ENCODE results near the gene TBC1D10A.
A peak's percentile ranks its signal among the peaks of the same experiment; 100 is the strongest.

The TBC1D10A gene

DNA sequence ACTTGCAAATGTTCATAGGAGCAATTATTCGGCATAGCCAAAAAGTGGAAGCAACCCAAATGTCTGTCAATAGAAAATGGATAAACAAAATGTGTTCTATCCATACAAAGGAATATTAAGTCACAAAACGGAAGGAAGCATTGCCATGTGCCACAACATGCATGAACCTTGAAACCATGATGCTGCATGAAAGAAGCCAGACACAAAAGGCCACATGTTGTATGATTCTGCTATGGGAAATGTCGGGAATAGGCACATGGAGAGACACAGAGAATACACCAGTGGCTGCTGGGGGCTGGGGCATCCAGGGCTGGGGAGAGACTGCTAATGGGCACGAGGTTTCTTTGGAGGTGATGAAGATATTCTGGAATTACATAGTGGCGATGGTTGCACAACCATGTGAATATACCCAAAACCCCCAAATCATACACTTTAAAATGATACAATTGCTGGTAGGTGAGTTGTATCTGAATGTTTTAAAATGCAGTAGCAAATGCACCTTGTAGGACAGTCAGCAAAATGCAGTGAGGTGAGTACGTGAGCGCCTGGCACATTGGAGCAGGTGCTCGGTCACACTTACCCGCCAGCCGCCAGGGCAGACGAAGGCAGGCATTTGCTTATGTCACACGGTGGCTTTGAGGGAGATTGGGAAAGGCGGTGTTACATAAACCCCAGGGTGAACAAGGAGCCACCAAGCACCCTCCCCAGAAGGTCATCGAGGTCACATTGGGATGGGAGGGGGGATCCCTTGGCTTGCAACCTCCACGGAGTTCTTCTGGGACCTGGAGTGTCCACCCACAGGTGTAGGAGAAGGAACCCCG, 53.8 kb downstream of the TBC1D10A start:
- no peaks in the 10 kb centered on the region for H3K27me3 ChIP-seq (replicated peaks; ENCODE audit: control insufficient read depth, insufficient read depth, low read length, poor library complexity, severe bottlenecking)
- no peaks in the 10 kb centered on the region for H3K36me3 ChIP-seq (ENCODE audit: control insufficient read depth, insufficient read depth, low read length)
- H3K4me1 ChIP-seq (ENCODE audit: control insufficient read depth, insufficient read depth, low read length, poor library complexity, severe bottlenecking), result peaks cover 16% of the 10 kb centered on the region
- no peak overlapping the region for H3K4me3 ChIP-seq (ENCODE audit: insufficient read depth, low read depth, low read length, poor library complexity, severe bottlenecking)
- no peak for DNase-seq
- no peak overlapping the region for H3K27ac ChIP-seq (ENCODE audit: insufficient read depth, low read length, poor library complexity, severe bottlenecking)
- no peaks in the 10 kb centered on the region for H3K9me3 ChIP-seq (ENCODE audit: control insufficient read depth, low read length)

- peaks cover 29% of the 10 kb centered on the region for H3K4me1 ChIP-seq (ENCODE audit: control insufficient read depth, insufficient read depth, low read length, poor library complexity, severe bottlenecking)
- no peak overlapping the region for H3K4me3 ChIP-seq (ENCODE audit: insufficient read depth, low read depth, low read length, poor library complexity, severe bottlenecking)
- no peaks in the 10 kb centered on the region for H3K9me3 ChIP-seq (ENCODE audit: control insufficient read depth, low read length)
- DNase-seq, result no peak
- H3K27ac ChIP-seq (ENCODE audit: insufficient read depth, low read length, poor library complexity, severe bottlenecking), result no peak overlapping the region
- H3K27me3 ChIP-seq (replicated peaks; ENCODE audit: control insufficient read depth, insufficient read depth, low read length, poor library complexity, severe bottlenecking), result no peaks in the 10 kb centered on the region
- no peaks in the 10 kb centered on the region for H3K36me3 ChIP-seq (ENCODE audit: control insufficient read depth, insufficient read depth, low read length)
Measured at GRCh38 chr22:30270832-30271231, 55.9 kb downstream of the TBC1D10A start.

GRCh38 chr22:30268331-30268730, 58.4 kb downstream of the TBC1D10A start:
- Histone ChIP-seq H3K4me1 (ENCODE audit: control insufficient read depth, insufficient read depth, low read length, poor library complexity, severe bottlenecking) (peaks cover 44% of the 10 kb centered on the region), H3K4me3 (ENCODE audit: insufficient read depth, low read depth, low read length, poor library complexity, severe bottlenecking) (no peak overlapping the region), H3K27me3 (replicated peaks; ENCODE audit: control insufficient read depth, insufficient read depth, low read length, poor library complexity, severe bottlenecking) (no peaks in the 10 kb centered on the region), H3K9me3 (ENCODE audit: control insufficient read depth, low read length) (no peaks in the 10 kb centered on the region), H3K36me3 (ENCODE audit: control insufficient read depth, insufficient read depth, low read length) (peaks cover 5% of the 10 kb centered on the region), H3K27ac (ENCODE audit: insufficient read depth, low read length, poor library complexity, severe bottlenecking) (peak overlapping the region; percentile 95)
- no peak for DNase-seq

DNA sequence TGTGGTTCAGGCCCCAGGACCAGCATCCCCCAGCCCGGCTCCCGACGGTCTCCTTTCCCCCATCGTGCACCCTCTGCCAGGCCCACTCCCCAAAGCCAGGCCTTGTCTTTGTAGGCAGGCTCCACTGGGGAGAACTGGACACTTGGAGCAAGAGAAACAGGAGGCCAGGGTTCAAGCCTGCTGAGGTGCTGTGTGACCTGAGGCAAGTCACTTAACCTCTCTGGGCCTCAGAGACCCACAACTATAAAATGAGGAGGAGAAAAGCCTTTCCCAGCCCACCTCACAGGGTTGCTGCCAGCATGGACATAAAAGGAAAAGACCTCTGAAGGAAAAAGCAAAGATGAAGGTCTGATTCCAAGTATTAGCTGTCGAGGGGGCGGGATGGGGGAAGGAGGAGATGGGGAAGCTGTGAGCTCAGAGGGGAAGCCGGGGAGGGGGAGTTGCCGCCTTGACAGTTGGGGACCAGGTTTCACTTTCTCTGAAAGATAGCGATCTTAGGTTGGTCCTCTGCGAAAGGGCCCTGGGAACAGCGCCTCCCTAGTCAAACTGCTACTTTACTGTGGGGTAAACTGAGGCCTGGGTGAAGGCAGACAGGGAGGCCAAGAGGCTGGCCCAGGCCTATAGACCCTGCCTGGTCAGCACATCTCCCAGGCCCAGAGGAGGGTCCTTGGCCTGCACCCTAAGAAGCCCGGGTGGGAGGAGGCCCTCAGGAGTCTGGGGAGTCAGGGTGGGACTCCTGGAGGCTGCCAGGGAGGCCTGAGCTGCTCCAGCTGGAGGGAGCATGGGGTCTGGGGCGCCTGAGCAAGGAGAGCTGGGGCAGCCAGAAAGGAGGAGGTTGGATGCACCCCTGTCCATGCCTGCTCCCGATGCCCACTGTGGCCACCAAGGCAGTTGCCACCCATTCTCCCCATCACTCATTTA, 59.1 kb downstream of the TBC1D10A start:
- H3K36me3 ChIP-seq (ENCODE audit: control insufficient read depth, insufficient read depth, low read length), result peaks cover 5% of the 10 kb centered on the region
- DNase-seq, result peak; percentile 25 to 54 (median 40)
- no peaks in the 10 kb centered on the region for H3K9me3 ChIP-seq (ENCODE audit: control insufficient read depth, low read length)
- H3K27me3 ChIP-seq (replicated peaks; ENCODE audit: control insufficient read depth, insufficient read depth, low read length, poor library complexity, severe bottlenecking), result no peaks in the 10 kb centered on the region
- peak overlapping the region; percentile 67 for H3K4me3 ChIP-seq (ENCODE audit: insufficient read depth, low read depth, low read length, poor library complexity, severe bottlenecking)
- peak overlapping the region; percentile 95 for H3K27ac ChIP-seq (ENCODE audit: insufficient read depth, low read length, poor library complexity, severe bottlenecking)
- peaks cover 51% of the 10 kb centered on the region for H3K4me1 ChIP-seq (ENCODE audit: control insufficient read depth, insufficient read depth, low read length, poor library complexity, severe bottlenecking)

DNA sequence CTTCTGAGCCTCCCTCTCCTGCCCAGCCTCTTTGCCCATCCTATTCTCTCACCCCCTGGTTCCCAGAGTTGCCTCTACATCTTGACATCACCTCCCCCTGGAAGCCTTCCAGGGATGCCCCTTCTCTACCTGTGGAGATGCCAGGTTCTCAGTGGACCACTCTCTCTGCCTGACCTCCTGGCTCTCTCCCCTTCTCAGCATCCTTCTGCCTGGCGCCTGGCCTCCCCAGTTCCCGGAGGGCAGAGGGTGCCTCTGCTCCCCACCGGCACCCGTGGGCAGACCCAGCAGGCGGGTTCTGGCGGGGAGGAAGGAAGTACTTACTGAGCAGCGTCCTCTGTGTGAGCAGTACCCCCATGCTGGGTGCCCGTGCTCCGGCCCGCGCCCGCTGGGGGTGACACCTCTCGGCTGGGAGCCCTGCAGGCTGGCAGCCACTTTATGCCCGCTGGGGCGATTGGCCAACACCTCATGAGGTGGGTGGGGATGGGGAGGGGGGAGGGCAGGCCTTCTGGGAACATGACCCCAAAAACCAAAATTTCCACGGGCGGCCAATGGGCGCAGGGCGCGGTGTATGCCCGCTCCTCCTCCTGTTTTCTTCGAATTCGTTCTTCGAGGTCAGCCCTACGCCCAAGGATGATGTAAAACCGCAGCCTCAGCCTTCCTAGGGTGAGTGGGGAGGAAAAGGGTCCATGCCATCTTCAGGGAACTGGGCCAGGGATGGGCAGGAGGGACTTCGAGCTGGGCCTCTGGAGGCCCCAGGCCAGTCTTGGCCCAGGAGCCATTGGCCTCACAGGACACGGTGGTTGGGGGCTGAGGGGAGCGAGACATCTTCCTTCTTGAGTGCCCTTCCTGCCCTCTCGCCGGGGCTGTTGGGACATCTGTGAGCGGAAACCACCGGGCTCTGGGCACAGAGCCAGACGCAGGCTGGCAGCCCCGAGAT, 60.0 kb downstream of the TBC1D10A start, which contains the start of gene OSM:
OSM (minus strand) TSS at position 407 of the 937 bp plus-strand sequence; CDS start at position 355, 52 bp downstream.
- Histone ChIP-seq H3K4me3 (ENCODE audit: insufficient read depth, low read depth, low read length, poor library complexity, severe bottlenecking) (peak within 1 kb of the TSS; percentile 67), H3K9me3 (ENCODE audit: control insufficient read depth, low read length) (no peaks in the 10 kb centered on the region), H3K27me3 (replicated peaks; ENCODE audit: control insufficient read depth, insufficient read depth, low read length, poor library complexity, severe bottlenecking) (no peaks in the 10 kb centered on the region), H3K27ac (ENCODE audit: insufficient read depth, low read length, poor library complexity, severe bottlenecking) (peak within 1 kb of the TSS; percentile 95), H3K36me3 (ENCODE audit: control insufficient read depth, insufficient read depth, low read length) (peaks cover 5% of the 10 kb centered on the region), H3K4me1 (ENCODE audit: control insufficient read depth, insufficient read depth, low read length, poor library complexity, severe bottlenecking) (peaks cover 56% of the 10 kb centered on the region)
- peak; percentile 52 to 66 (median 55) for DNase-seq

DNA sequence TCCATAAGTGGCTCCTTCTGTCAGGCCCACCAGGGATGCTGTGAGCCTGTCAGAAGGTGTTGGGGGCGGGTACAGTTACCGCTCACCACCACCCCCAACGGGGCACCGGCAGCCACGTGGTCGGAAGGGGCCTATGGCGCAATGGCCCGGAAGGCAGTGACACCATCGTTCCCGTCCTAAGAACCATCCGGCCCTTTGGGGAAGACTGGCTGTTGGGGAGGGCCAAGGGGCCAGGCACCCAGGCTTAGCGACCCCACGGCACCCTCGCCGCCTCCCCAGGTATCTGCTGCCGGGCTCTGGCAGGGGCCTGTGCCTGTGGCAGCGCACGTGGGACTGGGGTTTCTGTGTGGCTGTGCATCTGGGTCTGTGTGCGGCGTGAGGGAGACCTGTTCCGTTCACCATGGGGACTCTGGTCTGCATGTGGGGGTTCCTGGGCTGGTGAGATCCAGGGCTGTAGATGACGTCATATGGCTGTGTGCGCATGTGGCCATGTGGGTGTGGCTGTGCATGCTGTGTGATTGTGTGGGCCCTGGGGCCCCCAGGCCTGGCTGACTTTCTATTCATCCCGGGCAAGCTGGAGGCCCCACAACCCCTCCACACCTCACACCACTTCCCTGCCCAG, 60.8 kb downstream of the TBC1D10A start:
- H3K27ac ChIP-seq (ENCODE audit: insufficient read depth, low read length, poor library complexity, severe bottlenecking), result peak overlapping the region; percentile 95
- DNase-seq, result peak; percentile 72 to 79 (median 74)
- H3K27me3 ChIP-seq (replicated peaks; ENCODE audit: control insufficient read depth, insufficient read depth, low read length, poor library complexity, severe bottlenecking), result no peaks in the 10 kb centered on the region
- peaks cover 5% of the 10 kb centered on the region for H3K36me3 ChIP-seq (ENCODE audit: control insufficient read depth, insufficient read depth, low read length)
- peak overlapping the region; percentile 67 for H3K4me3 ChIP-seq (ENCODE audit: insufficient read depth, low read depth, low read length, poor library complexity, severe bottlenecking)
- peaks cover 56% of the 10 kb centered on the region for H3K4me1 ChIP-seq (ENCODE audit: control insufficient read depth, insufficient read depth, low read length, poor library complexity, severe bottlenecking)
- no peaks in the 10 kb centered on the region for H3K9me3 ChIP-seq (ENCODE audit: control insufficient read depth, low read length)

- Histone ChIP-seq H3K9me3 (ENCODE audit: control insufficient read depth, low read length) (no peaks in the 10 kb centered on the region), H3K27me3 (replicated peaks; ENCODE audit: control insufficient read depth, insufficient read depth, low read length, poor library complexity, severe bottlenecking) (no peaks in the 10 kb centered on the region), H3K36me3 (ENCODE audit: control insufficient read depth, insufficient read depth, low read length) (peaks cover 5% of the 10 kb centered on the region), H3K4me1 (ENCODE audit: control insufficient read depth, insufficient read depth, low read length, poor library complexity, severe bottlenecking) (peaks cover 56% of the 10 kb centered on the region), H3K4me3 (ENCODE audit: insufficient read depth, low read depth, low read length, poor library complexity, severe bottlenecking) (peak overlapping the region; percentile 67), H3K27ac (ENCODE audit: insufficient read depth, low read length, poor library complexity, severe bottlenecking) (peak overlapping the region; percentile 95)
- DNase-seq, result no peak
Measured at GRCh38 chr22:30265131-30265720, 61.5 kb downstream of the TBC1D10A start.

DNA sequence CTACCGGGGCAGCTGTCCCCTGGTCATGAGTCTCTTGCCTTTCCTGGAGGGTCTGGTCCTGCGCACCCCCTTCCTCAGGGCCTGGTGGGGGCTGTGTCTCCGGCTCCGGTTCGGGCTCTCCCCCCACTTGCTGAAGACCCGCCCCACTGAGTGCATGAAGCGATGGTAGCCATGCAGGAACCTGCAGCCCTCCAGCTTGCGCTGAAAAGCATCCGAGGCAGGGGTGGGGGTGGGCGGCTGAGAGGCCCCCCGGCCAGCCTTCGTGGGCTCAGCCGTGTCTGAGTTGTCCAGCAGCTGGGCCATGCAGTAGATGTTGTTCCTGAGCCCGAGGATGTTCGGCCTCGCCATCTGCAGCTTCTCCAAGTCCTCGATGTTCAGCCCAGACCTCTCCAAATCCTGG, 62.9 kb downstream of the TBC1D10A start:
- Histone ChIP-seq H3K9me3 (ENCODE audit: control insufficient read depth, low read length) (no peaks in the 10 kb centered on the region), H3K4me1 (ENCODE audit: control insufficient read depth, insufficient read depth, low read length, poor library complexity, severe bottlenecking) (peaks cover 56% of the 10 kb centered on the region), H3K36me3 (ENCODE audit: control insufficient read depth, insufficient read depth, low read length) (peaks cover 5% of the 10 kb centered on the region), H3K27me3 (replicated peaks; ENCODE audit: control insufficient read depth, insufficient read depth, low read length, poor library complexity, severe bottlenecking) (no peaks in the 10 kb centered on the region), H3K4me3 (ENCODE audit: insufficient read depth, low read depth, low read length, poor library complexity, severe bottlenecking) (no peak overlapping the region), H3K27ac (ENCODE audit: insufficient read depth, low read length, poor library complexity, severe bottlenecking) (no peak overlapping the region)
- DNase-seq, result no peak
